Vagina (tissue), 2 donors: ENCODE data around the gene TMEM259. TPM values are rescaled to one million over a fixed set of nuclear protein-coding genes. Genes with fewer than 3 reads are reported as not detected.

Source experiments
- DNase-seq, 2 donors: peaks; one replicate each; pipeline ENCODE4 v3.0.0-alpha.2; 2017; ENCODE audit errors: extremely low spot score in 2 of 2
- H3K27ac ChIP-seq: fragments of 200-600 bp; sonication (generic); one replicate; pipeline ENCODE4 v1.5.1; 2019
- H3K27me3 ChIP-seq: fragments of 200-600 bp; sonication (generic); one replicate; pipeline ENCODE4 v1.5.1; 2019
- H3K36me3 ChIP-seq, 2 donors: fragments of 200-600 bp; sonication (generic); one replicate each; pipeline ENCODE4 v1.5.1; 2017 to 2019
- H3K4me1 ChIP-seq: fragments of 200-600 bp; sonication (generic); one replicate; pipeline ENCODE4 v1.5.1; 2019
- H3K4me3 ChIP-seq, 2 donors: fragments of 200-600 bp; sonication (generic); 1 replicate in 1 of 2; 2 replicates in 1 of 2; pipeline ENCODE4 v1.5.1; 2016 to 2019
- H3K9me3 ChIP-seq: fragments of 200-600 bp; sonication (generic); one replicate; pipeline ENCODE4 v1.5.1; 2019
- CTCF ChIP-seq, 3 experiments: fragments of 450-650 bp in 2 of 3; fragments of 200-600 bp in 1 of 3; sonication (generic) in 1 of 3; IDR thresholded peaks; one replicate each; pipeline ENCODE4 v1.5.1; 2017 to 2019; ENCODE audit warnings: antibody characterized with exemption in 3 of 3, mild to moderate bottlenecking in 2 of 3, moderate library complexity in 2 of 3
- POLR2A ChIP-seq, 2 donors: fragments of 450-650 bp; IDR thresholded peaks; one replicate each; pipeline ENCODE4 v1.6.1; 2017; ENCODE audit warnings: antibody characterized with exemption in 2 of 2, mild to moderate bottlenecking in 2 of 2, moderate library complexity in 2 of 2
- POLR2AphosphoS5 ChIP-seq, 2 donors: sonication (generic); formaldehyde crosslinking; IDR thresholded peaks; one replicate each; pipeline ENCODE4 v1.9.0; 2017; ENCODE audit warnings: antibody characterized with exemption in 2 of 2, mild to moderate bottlenecking in 2 of 2, low read depth in 1 of 2; ENCODE audit not compliant: insufficient read depth in 1 of 2
- intact Hi-C: fragments of 100-400 bp; cut with DNase I; formaldehyde crosslinking; loops from one replicate; pipeline ENCODE4 v1.15.1; 2023
- small RNA-seq: library from RNA; depleted of rRNA; stranded (forward); fragments of <200 nt; gene quantifications from one replicate; pipeline ENCODE3, GENCODE V24; 2016
- total RNA-seq: library from RNA; depleted of rRNA; stranded (reverse); fragments of >200 nt; gene quantifications from one replicate; pipeline ENCODE4 v1.2.3, GENCODE V29; 2016

TMEM259 gene
- total RNA-seq, 1 donor from 2014 or later: 130 TPM

GRCh38 chr19:962683-963400 is 58.1 kb downstream of the TMEM259 start:
- no peak for DNase-seq
- TF ChIP-seq CTCF (IDR thresholded peaks at IDR 0.05): no peak
- TF ChIP-seq POLR2A (IDR thresholded peaks at IDR 0.05): no peak
- no peak for TF ChIP-seq POLR2AphosphoS5 (IDR thresholded peaks at IDR 0.05; ENCODE audit: insufficient read depth in 1 of 2, low read depth in 1 of 2)
- intact Hi-C loops: no loop called here
- Histone ChIP-seq H3K27me3 (no peaks in the 10 kb centered on the region), H3K27ac (no peak overlapping the region), H3K4me1 (no peaks in the 10 kb centered on the region), H3K4me3 (no peak overlapping the region), H3K36me3 (peaks cover 0 to 22% of the 10 kb centered on the region in 2 donors), H3K9me3 (no peaks in the 10 kb centered on the region)

GRCh38 chr19:961866-962620 is 58.9 kb downstream of the TMEM259 start:
- no peak for DNase-seq
- Histone ChIP-seq H3K9me3 (no peaks in the 10 kb centered on the region), H3K36me3 (peaks cover 0 to 15% of the 10 kb centered on the region in 2 donors), H3K27ac (peak overlapping the region; percentile 21), H3K4me3 (no peak overlapping the region), H3K27me3 (no peaks in the 10 kb centered on the region), H3K4me1 (peaks cover 3% of the 10 kb centered on the region)
- intact Hi-C loops: no loop called here
- TF ChIP-seq POLR2AphosphoS5 (IDR thresholded peaks at IDR 0.05; ENCODE audit: insufficient read depth in 1 of 2, low read depth in 1 of 2): no peak
- TF ChIP-seq POLR2A (IDR thresholded peaks at IDR 0.05): no peak
- no peak for TF ChIP-seq CTCF (IDR thresholded peaks at IDR 0.05)

GRCh38 chr19:960601-960938 is 60.4 kb downstream of the TMEM259 start:
- Histone ChIP-seq H3K9me3 (no peaks in the 10 kb centered on the region), H3K4me3 (no peak overlapping the region), H3K27me3 (no peaks in the 10 kb centered on the region), H3K36me3 (peaks cover 0 to 8% of the 10 kb centered on the region in 2 donors), H3K27ac (no peak overlapping the region), H3K4me1 (peaks cover 14% of the 10 kb centered on the region)
- no peak for DNase-seq
- intact Hi-C loops: no loop called here
- no peak for TF ChIP-seq POLR2AphosphoS5 (IDR thresholded peaks at IDR 0.05; ENCODE audit: insufficient read depth in 1 of 2, low read depth in 1 of 2)
- no peak for TF ChIP-seq CTCF (IDR thresholded peaks at IDR 0.05)
- no peak for TF ChIP-seq POLR2A (IDR thresholded peaks at IDR 0.05)

- H3K27me3 ChIP-seq: no peaks in the 10 kb centered on the region
- H3K27ac ChIP-seq: no peak overlapping the region
- no peaks in the 10 kb centered on the region for H3K9me3 ChIP-seq
- peaks cover 14% of the 10 kb centered on the region for H3K4me1 ChIP-seq
- no peak for TF ChIP-seq POLR2AphosphoS5 (IDR thresholded peaks at IDR 0.05; ENCODE audit: insufficient read depth in 1 of 2, low read depth in 1 of 2)
- TF ChIP-seq POLR2A (IDR thresholded peaks at IDR 0.05): no peak
- no peak for TF ChIP-seq CTCF (IDR thresholded peaks at IDR 0.05)
- no peak for DNase-seq
- intact Hi-C loops: no loop called here
- H3K36me3 ChIP-seq: peaks cover 0 to 7% of the 10 kb centered on the region in 2 donors
- no peak overlapping the region for H3K4me3 ChIP-seq
These were observed 60.9 kb downstream of the TMEM259 start for GRCh38 chr19:960020-960419.

Small RNA genes within 50 kb of the gene (small RNA-seq; reads per million reads assigned to genes)
- not detected for gene RNU6-2

Other genes with a start within 250 kb of the TMEM259 start
- 230 TPM for gene PTBP1, start 223.7 kb downstream of the TMEM259 start, total RNA-seq
- gene PLPPR3, start 199.2 kb downstream of the TMEM259 start, total RNA-seq: not detected
- not detected for gene AZU1, start 193.3 kb downstream of the TMEM259 start, total RNA-seq
- gene PRTN3, start 180.1 kb downstream of the TMEM259 start, total RNA-seq: not detected
- gene ELANE, start 168.8 kb downstream of the TMEM259 start, total RNA-seq: not detected
- gene CFD, start 161.5 kb downstream of the TMEM259 start, total RNA-seq: 2,325 TPM
- 46.9 TPM for gene MED16, start 127.9 kb downstream of the TMEM259 start, total RNA-seq
- gene RNU6-9, start 127.6 kb downstream of the TMEM259 start, total RNA-seq: not detected
- 41.3 TPM for gene R3HDM4, start 107.9 kb downstream of the TMEM259 start, total RNA-seq
- gene KISS1R, start 103.8 kb downstream of the TMEM259 start, total RNA-seq: not detected
- 10.3 TPM for gene ARID3A, start 95.1 kb downstream of the TMEM259 start, total RNA-seq
- gene WDR18, start 36.8 kb downstream of the TMEM259 start, total RNA-seq: 66.8 TPM
- gene GRIN3B, start 20.7 kb downstream of the TMEM259 start, total RNA-seq: not detected
- not detected for gene RNU6-2, start 399 bp upstream of the TMEM259 start, total RNA-seq
- gene CNN2, start 5.5 kb upstream of the TMEM259 start, total RNA-seq: 76.1 TPM
- 29.5 TPM for gene ABCA7, start 19.0 kb upstream of the TMEM259 start, total RNA-seq
- gene ARHGAP45, start 46.0 kb upstream of the TMEM259 start, total RNA-seq: 36.8 TPM
- 83.7 TPM for gene POLR2E, start 74.3 kb upstream of the TMEM259 start, total RNA-seq
- gene GPX4, start 82.9 kb upstream of the TMEM259 start, total RNA-seq: 524 TPM
- gene SBNO2, start 153.1 kb upstream of the TMEM259 start, total RNA-seq: 54.0 TPM
- 54.5 TPM for gene STK11, start 184.7 kb upstream of the TMEM259 start, total RNA-seq
- 3.9 TPM for gene CBARP, start 216.9 kb upstream of the TMEM259 start, total RNA-seq
- 154 TPM for gene ATP5F1D, start 220.6 kb upstream of the TMEM259 start, total RNA-seq
- 170 TPM for gene MIDN, start 227.5 kb upstream of the TMEM259 start, total RNA-seq
- gene CIRBP, start 248.2 kb upstream of the TMEM259 start, total RNA-seq: 192 TPM